T-helper 22 cell (primary cell): ENCODE results near the gene CFI.

ENCODE experiments used
- DNase-seq: peaks from one replicate; pipeline ENCODE4 v3.0.0-alpha.2; 2020; ENCODE audit warnings: low read depth

Gene CFI

DNA sequence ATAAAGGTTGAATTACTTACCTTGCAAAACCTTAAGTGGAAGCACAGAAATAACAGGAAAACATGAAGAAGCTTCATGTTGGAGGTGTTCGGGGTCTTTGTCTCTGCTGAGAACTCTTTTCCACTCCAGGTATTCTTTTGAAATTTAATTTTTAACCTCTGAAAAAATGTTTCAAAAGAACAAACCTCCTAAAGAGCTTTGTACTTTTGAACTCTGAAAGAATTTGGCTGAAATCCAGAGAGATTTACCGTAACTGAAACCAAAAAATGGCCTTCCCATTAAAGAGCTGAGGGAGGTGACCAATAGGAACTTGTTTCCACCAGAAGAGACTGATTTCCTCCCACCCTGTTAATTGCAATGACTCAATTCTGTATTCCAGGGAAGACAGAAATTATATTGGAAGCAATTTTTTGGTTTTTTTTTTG is at the start of gene CFI:
Gene CFI, minus strand, starts transcription at position 105 of the 425 bp plus-strand sequence. Its CDS starts 28 bp downstream, at position 77.
- no peak for DNase-seq

DNA sequence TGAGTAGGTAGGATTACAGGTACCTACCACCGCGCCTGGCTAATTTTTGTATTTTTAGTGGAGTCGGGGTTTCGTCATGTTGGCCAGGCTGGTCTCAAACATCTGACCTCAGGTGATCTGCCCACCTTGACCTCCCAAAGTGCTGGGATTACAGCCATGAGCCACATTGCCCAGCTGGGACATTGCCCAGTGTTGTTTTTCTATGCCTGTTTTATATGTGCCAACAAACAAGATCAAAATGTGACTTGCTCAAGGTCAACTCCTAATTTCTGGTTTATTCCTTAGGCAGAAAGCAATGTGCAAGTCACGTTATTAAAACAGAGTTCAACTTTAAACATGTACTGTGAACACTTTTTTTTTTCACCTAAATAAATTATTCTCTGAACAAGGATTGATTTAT is 48.8 kb upstream of the CFI start:
- DNase-seq: no peak

DNA sequence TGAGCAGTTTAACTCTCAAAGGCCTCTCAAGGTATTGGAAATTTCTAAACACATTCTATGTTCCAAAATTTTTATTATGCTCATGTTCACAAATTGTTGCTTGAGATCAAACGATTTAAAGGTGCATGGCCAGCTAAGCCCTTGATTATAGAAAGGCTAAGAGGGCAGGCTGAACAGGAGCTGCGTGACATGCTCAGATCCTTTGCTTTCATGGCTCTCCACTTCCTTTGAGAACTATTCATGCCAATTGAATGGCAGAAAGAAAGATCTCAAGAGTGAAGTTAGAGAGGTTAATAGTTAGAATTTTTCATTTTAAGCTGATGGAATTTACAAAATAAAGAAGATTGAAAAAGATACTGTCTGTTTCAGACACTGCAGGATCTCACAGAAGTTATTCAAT is 46.7 kb upstream of the CFI start:
- DNase-seq: no peak

DNA sequence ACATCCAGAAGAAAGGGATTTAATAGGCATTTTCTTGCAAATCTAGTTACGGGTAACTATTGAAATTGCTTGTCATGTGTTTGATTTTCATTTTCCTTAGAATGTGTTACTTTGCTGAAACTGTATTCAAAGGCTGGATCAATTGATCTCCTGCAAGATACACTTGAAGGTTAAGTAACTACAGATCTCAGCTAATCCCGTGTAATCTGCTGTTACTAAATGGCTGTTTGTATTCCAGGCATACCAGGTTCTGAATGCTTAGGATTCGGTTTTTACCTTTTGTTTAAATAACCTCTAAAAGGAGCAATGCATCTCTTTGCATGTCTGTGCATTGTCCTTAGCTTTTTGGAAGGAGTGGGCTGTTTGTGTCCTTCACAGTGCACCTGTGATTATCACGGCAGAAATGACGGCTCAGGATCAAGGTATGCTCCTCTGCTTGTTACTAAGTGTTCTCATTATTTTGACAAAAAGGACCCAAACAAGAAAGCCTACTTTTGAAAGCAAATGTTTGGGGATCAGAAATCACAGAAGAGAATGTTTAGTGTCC is 46.2 kb upstream of the CFI start, which contains the start of gene LRIT3:
Gene LRIT3, plus strand, starts transcription at position 212 of the 547 bp plus-strand sequence. Its CDS starts 95 bp downstream, at position 307.
- no peak for DNase-seq

DNA sequence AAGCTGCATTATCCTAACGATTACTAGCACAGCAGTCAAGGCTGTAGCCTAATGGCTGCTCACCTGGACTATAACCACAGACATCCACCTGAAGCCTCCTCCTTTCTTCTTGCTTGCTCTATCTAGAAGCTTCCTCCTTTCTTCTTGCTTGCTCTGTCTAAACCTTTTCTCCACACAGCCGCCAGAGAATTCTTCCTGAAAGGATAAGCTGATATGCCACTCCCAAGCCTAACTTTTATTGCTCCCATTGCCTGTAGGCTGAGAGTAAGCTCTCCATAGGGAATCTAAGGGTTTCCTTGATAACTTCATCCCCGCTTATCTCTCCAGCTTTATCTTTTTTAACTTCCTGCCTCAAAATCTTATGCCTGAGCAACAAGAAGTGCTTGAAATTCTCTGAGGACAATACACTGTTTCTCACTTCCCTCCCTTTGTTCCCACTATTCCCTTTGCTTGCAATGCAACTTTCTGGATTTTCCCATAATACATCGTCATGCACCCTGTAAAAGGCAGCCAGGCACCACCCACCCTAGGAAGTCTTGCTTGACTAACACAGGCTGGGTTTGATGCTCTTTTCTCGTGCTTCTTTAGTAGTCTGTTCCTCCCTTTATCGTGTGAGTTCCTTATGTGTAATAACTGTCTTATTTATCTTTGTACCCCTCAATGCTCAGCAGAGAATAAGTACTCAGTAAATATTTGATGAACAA is 44.7 kb upstream of the CFI start:
- DNase-seq: no peak

DNA sequence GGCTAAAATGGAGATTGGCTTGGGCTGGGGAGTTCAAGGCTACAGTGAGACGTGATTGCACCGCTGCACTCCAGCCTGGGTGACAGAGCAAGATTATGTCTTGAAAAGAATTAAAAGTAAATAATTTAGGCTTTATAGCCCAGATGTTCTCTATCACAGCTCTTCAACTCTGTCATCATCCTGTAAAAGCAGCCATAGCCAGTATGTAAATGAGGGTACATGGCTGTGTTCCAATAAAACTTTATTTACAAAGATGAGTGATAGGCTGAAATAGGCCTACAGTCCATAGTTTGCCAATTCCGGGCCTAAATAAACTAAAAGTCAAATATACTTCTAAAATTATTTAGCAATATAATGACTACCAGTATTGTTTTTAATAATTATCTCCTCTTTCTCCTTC is 35.2 kb upstream of the CFI start:
- DNase-seq: no peak

DNA sequence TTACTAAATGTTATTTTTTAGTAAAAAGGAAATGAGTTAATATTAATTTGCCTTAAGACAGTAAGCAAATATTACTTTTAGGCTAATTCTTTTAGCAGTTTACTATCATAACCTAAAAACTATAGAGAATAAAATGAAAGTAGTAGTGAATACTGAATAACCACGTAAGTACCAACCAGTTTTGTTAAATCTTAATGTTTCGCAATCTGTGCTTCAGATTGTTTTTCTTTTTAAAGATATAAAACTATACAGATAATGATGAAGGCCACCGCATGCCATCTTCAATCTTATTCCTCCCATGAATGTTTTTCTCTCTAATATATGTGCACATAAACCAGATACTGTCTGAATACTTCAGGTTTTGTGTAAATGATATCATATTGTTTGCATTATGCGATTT is 32.0 kb upstream of the CFI start:
- DNase-seq: no peak

DNA sequence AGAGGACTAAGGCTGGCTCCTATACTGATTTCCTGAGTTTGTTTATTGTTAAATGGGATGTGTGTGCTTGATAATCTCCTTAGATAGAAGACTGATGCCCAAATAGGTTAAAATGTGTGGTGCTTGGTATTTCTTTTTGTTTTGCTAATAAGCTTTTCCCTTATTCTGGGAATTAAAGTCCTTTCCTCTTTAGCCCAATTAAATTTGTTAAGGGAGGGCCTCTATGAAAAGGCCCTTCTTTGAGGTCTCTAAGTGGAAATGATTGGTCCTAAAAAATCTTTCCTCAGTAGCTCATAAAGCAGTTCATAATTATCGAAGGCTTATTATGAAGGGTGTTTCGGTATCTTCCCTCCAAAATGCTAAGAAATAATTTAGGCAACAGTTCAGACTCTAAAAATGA is 25.9 kb upstream of the CFI start, which contains the start of gene RRH:
Gene RRH, plus strand, starts transcription at position 301 of the 400 bp plus-strand sequence. Its CDS starts 56 bp downstream, at position 357.
- no peak for DNase-seq

DNA sequence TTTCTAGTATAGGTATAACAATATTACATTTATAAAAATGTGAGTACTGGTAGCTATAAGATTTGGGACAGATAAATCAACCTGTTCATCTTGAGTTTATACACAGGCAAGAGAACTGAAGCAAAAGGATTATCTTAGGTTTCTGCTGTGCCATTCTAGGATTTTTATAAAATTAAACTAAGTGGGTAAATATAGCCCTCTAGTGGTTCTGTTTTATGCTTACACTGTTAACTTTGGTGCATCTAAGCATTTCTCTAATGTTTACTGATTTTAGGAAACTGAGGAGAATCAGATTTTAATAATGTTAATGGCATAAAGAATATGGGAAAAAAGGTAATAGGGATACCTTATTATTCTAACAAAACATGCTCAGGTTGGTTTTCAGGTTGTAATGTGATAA is 24.9 kb upstream of the CFI start:
- DNase-seq: no peak

DNA sequence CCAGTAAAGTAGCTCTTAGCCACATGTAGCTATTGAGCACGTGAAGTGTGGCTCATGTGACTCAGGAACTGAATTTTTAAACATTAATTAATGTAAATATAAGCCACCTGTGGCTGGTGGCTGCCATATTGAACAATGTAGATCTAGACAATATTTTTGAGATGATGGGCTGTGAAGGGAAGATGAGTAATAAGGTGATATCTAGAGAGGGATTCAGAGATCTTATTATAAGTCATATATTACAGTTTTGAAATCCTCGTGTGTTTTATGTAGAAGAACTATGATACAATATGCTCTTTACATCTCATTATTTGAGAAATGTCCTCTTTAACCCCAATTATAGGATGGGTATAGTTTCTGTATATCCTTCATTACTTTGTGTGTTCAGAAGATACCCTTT is 19.4 kb upstream of the CFI start:
- no peak for DNase-seq

DNA sequence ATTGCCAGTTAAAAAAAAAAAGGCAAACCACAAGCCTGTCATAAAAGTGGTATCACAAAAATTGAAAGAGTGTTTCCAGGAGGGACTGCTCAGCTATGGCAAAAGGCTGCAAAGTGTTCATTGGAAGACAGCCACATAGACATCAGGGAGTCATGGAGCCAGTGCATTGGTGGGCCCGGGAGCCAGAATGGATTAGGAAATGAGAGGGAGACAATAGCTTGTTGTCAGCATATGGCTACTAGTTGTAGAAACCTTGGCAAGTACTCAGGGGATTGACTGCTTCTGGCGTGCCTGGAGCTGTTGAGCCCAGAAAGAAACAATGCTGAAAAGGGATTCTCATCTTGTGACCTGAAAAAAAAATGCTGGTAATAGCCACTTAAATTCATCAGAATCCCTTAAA is 18.8 kb upstream of the CFI start:
- no peak for DNase-seq

DNA sequence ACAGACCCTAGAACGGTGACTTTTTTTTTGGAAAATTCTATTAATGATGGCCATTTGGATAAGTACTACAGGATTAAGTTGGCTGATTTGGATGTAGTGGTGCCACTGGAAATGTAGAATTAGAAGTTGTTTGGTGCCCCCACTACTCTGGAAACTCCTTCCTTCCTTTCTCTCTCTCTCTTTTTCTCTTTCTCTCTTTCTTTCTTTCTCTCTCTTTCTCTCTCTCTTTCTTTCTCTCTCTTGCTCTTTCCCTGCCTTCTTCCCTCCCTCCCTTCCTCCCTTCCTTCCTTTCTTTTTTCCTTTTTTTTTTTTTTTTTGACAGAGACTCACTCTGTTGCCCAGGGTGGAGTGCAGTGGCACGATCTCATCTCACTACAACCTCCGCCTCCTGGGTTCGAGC is 16.5 kb upstream of the CFI start:
- no peak for DNase-seq

DNA sequence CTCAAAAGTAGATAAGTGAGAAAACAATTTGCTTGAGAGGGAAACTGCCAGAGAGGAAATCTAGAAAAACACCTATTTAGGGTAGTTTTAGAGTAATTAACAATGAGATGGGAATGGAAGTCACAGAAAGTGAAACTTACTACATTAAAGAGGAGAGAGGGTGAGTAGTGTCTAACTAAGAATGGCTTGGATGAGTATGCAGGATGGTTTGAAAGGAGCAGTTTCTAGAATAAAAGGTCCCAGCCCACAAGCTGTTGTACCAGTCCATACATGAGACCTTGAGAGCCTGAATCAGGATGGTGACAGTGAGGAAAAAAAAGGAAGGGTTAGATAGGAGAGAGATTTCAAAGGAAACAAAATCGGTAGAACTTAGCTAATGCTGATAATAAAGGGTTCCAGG is 15.1 kb upstream of the CFI start:
- DNase-seq: no peak

DNA sequence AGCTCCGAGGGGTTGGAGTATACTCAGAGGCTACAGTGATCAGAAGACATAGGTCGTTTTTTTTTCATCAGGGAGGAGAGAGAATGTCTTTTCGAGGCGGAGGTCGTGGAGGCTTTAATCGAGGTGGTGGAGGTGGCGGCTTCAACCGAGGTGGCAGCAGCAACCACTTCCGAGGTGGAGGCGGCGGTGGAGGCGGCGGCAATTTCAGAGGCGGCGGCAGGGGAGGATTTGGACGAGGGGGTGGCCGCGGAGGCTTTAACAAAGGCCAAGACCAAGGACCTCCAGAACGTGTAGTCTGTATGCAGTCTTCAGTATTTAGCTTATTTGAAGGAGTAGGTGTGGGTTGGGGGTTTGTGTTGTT is 14.3 kb upstream of the CFI start:
- DNase-seq: peak; percentile 20

DNA sequence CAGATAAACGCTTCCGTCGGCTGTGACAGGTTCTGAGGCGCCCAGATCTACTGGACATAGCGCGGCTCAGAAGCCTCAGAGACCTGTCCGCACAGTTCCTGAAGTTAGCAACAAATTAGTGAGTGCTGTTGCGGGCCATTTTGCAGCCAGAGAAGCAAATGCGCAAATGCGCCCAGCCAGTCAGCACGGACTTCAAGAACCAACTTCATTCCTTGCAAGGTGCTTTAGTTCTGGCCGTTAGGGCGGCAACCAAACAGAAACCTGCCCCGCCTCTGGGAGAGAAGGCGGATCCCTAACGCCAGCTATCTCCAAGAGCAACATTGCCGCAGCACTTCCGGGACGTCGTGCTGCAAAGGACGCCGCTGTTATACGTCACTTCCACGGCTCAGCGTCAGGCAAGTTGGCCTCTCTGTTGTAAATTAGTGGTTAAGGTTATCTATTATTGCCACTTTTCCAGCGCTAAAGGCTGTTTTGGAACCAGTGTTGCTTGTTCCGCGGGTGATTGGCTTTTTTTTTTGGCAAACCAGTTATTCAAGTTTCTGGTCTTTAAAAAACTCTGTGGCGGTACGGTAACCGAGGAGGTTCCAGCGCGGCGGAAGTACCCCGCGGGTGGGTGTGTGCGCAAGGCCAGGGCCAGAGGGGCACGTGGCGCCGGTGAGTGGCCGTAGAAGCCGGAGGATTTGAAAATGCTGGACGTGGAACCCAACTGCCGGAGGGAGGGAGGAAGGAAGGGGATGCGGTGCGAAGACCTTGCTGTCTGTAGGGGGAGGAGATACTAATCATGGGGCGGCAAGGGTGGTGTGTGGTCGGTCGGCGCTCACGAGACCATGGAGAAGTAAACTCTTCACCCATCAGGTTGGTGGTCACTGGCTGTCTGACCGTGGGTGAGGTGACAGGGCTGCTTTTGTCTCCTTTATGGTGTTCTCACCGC is 13.6 kb upstream of the CFI start, which contains the start of gene GAR1:
Gene GAR1, plus strand, starts transcription at position 612 of the 931 bp plus-strand sequence. CDS start 403 bp downstream, outside the sequence.
- DNase-seq: peak; percentile 85

DNA sequence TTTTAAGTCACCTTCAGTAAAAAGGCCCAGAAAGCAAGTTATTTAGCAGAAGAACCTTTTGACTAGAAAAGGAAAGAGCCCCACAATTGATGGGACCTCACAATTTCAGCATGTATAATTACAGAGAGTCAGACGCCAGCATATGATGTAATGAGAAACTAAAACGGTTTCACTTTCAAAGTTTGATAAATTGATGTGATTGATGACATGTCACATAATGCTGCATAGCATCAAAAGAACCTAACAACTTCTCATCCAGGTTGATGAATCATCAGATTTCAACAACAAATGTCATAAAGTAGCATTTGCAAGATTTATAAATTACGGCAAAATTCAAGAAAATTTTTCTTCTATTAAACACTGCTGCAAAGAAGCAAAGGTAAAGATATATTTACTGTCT is 9.9 kb upstream of the CFI start:
- no peak for DNase-seq

DNA sequence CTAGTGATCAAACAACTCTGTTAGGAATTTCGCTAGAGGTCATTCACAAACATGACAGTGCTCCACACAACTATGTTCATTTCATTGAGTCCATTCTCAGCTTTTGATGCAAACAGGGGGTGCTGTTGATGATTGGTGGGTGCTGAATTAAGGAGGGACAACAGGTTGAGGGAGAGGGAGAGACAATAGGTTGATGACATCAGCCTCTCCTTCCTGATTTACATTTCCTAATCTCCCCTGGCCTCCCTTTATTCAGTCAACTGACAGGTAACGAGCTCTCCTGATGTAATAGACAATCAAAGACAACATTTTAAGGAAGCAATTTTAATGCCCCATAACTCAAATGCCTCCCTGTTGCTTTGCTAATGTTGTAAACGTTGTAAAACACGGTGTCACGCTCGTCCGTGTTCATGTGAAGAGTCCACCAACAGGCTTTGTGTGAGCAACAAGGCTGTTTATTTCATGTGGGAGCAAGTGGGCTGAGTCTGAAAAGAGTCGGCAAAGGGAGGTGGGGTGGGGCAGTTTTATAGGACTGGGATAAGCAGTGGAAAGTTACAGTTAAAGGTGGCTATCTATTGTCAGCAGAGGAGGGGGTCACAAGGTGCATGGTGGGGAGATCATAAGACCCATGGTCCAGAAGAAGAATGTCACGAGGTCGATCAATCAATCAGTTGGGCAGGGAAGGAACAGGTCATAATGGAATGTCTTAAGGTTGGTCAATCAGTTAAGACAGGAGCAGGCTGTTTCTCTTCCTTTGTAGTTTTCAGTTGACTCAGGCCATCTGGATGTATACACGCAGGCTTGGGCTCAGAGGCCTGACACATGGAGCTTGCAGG is 9.0 kb upstream of the CFI start:
- DNase-seq: no peak

DNA sequence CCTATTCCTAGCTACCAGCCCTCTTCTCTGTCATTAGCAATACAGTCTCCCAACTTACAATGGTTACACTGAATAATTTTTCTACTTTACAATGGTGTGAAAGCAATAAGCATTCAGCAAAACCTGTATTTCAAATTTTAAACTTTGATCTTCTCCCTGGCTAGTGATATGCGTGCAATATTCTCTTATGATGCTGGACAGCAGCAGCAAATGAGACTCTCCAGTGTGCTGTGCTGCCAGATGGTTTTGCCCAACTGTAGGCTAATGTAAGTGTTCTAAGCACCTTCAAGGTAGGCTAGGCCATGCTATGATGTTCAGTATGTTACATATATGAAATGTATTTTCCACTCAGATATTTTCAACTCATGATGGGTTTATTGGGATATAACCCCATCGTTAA is 7.9 kb upstream of the CFI start:
- no peak for DNase-seq

DNA sequence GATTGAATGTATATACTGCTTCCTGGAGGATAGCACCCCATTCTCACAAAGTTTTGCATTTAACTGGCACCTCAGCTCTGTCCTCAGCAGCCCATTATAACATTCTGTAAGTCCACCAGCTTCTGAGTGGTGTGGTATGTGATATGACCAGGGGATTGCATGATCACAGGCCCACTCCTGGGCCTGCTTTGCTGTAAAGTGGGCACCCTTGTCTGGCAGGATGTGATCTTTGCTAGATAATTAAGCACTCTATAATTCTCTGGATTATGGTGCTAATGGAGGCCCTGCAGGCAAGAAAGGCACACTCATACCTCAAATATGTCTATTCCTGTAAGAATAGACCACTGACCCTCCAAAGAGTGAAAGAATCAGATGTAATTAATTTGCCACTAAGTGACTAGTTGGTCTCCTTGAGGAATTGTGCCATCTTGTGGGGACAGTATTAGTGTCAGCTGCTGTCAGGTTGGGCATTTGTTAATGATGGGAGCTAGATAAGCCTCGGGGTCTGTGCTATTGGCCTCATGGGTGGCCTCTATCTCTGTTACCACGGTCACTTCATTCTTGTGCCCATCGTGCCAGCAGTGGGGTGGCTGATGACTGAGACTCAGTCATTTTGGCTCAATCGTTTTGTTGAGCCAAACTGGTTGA is 2.2 kb upstream of the CFI start:
- no peak for DNase-seq

DNA sequence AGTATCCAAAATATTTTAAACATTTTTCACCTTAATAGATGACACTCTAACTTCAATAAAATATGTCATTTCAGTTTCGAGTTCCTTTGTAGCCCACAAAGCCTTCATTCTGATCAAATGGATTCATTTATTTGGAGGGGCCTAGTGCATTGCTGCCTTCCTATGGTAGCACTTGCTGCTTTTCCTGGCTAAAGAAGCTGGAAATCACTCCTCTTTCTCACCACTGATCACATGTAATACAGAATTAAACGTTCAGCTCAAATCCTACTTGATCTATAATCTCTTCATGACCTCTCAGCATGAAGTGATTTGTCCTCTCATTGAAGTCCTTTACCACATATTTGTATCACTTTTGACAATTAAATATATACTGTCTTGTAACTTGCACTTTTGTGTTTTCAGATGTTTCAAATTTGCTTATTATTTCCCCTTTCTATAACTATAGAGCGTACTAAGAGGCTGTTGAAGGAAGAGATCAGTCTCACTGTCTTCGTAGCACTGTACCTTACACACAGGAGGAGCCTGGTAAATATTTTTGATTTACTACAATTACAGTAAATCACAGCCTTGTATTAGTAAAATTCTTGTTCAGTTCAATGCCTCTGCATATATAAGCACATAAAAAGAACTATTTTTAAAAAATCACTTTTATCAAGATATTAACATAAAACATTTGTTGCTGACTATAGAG is 555 bp downstream of the CFI start:
- DNase-seq: no peak

DNA sequence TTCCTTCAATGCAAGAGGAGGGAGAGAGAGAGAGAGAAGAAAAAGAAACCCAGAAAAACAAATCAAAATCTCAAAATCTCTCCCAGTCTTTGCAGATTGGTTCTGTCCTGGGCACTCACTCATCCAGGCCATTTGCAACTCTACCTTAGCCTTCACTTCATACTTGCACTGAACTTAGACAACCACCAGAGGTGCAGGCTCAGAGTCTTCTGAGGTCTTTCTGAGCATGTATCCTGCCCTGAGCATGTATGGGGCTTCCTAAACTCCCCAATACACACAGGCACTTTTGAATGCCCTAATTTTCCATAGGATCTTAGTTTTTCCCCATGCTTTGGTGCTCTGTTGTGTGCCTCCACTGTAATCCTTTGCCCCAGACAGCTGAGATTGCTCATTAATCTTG is 2.9 kb downstream of the CFI start:
- DNase-seq: no peak
